Nephron (organoid): ENCODE results near the gene ARID1B.

ENCODE experiments used
- H3K27ac Mint-ChIP-seq, 3 experiments: 2 replicates each; pipeline ENCODE4 v1.8.0; 2020; ENCODE audit warnings: mixed read lengths in 3 of 3, mild to moderate bottlenecking in 2 of 3, moderate library complexity in 1 of 3
- H3K27me3 Mint-ChIP-seq: 2 replicates; pipeline ENCODE4 v1.8.0; 2021; ENCODE audit warnings: low read depth, mild to moderate bottlenecking, moderate library complexity, mixed read lengths
- H3K36me3 Mint-ChIP-seq: 2 replicates; pipeline ENCODE4 v1.8.0; 2020; ENCODE audit warnings: low read depth, mixed read lengths
- H3K4me1 Mint-ChIP-seq: 2 replicates; pipeline ENCODE4 v1.8.0; 2020; ENCODE audit warnings: mixed read lengths
- H3K4me3 Mint-ChIP-seq, 3 experiments: 2 replicates each; pipeline ENCODE4 v1.8.0; 2020; ENCODE audit warnings: mild to moderate bottlenecking in 3 of 3, mixed read lengths in 3 of 3, moderate library complexity in 2 of 3
- H3K9me3 Mint-ChIP-seq: 2 replicates; pipeline ENCODE4 v1.8.0; 2020; ENCODE audit warnings: mixed read lengths
- TF ChIP-seq, protein P1 (sequence below), 3 experiments: fragments of 200-600 bp; sonication (generic); IDR thresholded peaks; one replicate each; pipeline ENCODE4 v1.5.0; 2021; ENCODE audit warnings: antibody characterized with exemption in 3 of 3; ENCODE audit not compliant: unreplicated experiment in 3 of 3

ARID1B gene

GRCh38 chr6:157226761-157227160, 449.6 kb downstream of the ARID1B start:
- Mint-ChIP-seq H3K27me3 (peaks cover 44% of the 10 kb centered on the region), H3K36me3 (no peaks in the 10 kb centered on the region), H3K9me3 (no peaks in the 10 kb centered on the region), H3K4me3 (no peak overlapping the region), H3K27ac (peak overlapping the region; percentile 35 to 66 (median 37)), H3K4me1 (peaks cover 41% of the 10 kb centered on the region)
- TF ChIP-seq, protein P1, sequence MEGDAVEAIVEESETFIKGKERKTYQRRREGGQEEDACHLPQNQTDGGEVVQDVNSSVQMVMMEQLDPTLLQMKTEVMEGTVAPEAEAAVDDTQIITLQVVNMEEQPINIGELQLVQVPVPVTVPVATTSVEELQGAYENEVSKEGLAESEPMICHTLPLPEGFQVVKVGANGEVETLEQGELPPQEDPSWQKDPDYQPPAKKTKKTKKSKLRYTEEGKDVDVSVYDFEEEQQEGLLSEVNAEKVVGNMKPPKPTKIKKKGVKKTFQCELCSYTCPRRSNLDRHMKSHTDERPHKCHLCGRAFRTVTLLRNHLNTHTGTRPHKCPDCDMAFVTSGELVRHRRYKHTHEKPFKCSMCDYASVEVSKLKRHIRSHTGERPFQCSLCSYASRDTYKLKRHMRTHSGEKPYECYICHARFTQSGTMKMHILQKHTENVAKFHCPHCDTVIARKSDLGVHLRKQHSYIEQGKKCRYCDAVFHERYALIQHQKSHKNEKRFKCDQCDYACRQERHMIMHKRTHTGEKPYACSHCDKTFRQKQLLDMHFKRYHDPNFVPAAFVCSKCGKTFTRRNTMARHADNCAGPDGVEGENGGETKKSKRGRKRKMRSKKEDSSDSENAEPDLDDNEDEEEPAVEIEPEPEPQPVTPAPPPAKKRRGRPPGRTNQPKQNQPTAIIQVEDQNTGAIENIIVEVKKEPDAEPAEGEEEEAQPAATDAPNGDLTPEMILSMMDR (IDR thresholded peaks at IDR 0.05; ENCODE audit: unreplicated experiment in 3 of 3) = no peak

GRCh38 chr6:157227202-157228166, 450.3 kb downstream of the ARID1B start:
- Mint-ChIP-seq H3K36me3 (no peaks in the 10 kb centered on the region), H3K27me3 (peaks cover 51% of the 10 kb centered on the region), H3K9me3 (no peaks in the 10 kb centered on the region), H3K27ac (peak overlapping the region in 1 of 3 experiments; percentile 35), H3K4me1 (peaks cover 46% of the 10 kb centered on the region), H3K4me3 (no peak overlapping the region)
- TF ChIP-seq, protein P1 (IDR thresholded peaks at IDR 0.05; ENCODE audit: unreplicated experiment in 3 of 3) = peak in 2 of 3 experiments; percentile 6 to 8

DNA sequence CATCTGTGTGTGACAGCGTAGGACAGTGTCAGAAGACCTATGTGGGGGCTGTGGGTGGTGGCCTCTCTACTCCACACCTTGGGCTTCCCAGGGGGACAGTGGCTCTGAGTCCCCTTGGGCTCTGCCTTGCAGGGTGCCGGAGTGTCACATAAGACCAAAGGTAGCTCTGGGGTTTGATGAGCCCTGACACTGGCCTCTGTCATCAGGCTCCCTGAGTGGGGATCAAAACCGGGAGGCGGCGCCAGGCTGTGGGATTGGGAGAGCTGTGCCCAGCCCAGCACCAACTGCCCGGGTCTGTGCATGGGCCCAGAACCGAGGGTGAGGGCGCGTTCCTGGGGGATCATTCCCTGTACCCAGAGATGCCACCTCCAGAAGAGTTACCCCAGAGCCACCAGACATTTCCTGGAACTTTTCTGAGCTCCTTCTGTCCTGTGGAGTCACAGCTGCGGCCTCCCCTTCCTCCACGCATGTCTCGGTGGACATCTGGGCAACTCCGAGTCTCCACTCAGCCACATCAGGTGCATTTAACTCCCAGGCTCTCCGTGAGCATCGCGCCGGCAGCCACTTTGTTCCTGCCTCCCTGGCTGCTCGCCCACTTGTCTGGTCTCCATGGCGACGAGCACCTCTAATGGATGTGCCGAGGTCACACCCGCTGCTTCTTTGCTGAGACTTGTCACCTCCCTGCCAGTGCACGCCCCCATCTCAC, 451.4 kb downstream of the ARID1B start:
- H3K4me1 Mint-ChIP-seq = peaks cover 44% of the 10 kb centered on the region
- no peak overlapping the region for H3K4me3 Mint-ChIP-seq
- no peaks in the 10 kb centered on the region for H3K9me3 Mint-ChIP-seq
- peak overlapping the region in 1 of 3 experiments; percentile 10 for H3K27ac Mint-ChIP-seq
- H3K36me3 Mint-ChIP-seq = no peaks in the 10 kb centered on the region
- peaks cover 53% of the 10 kb centered on the region for H3K27me3 Mint-ChIP-seq
- TF ChIP-seq, protein P1 (IDR thresholded peaks at IDR 0.05; ENCODE audit: unreplicated experiment in 3 of 3) = no peak

DNA sequence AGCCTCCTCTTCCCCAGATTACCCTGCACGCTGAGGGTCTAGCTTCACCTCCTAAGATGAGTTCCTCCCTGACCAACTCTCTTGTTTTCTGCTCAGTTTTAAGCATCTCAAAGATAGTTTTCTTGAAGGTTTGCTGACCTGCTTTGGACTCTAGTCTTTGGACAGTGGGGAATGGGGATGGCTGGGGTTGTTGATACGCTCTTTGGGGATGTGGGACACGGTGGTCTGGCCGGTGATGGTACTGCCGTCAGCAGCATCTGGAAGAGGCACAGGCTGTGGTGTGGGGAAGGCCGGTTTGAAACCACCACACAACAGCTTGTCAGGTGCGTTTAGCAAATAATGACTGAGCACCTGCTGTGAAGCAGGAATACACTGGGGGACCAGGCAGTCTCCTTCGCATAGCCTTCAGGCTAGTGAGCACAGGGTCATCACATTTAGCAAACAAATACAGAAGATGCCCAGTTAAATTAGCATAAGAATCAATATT, 452.0 kb downstream of the ARID1B start:
- Mint-ChIP-seq H3K36me3 (no peaks in the 10 kb centered on the region), H3K27ac (peak overlapping the region in 1 of 3 experiments; percentile 10), H3K4me1 (peaks cover 38% of the 10 kb centered on the region), H3K9me3 (no peaks in the 10 kb centered on the region), H3K27me3 (peaks cover 54% of the 10 kb centered on the region), H3K4me3 (no peak overlapping the region)
- TF ChIP-seq, protein P1 (IDR thresholded peaks at IDR 0.05; ENCODE audit: unreplicated experiment in 3 of 3) = no peak

DNA sequence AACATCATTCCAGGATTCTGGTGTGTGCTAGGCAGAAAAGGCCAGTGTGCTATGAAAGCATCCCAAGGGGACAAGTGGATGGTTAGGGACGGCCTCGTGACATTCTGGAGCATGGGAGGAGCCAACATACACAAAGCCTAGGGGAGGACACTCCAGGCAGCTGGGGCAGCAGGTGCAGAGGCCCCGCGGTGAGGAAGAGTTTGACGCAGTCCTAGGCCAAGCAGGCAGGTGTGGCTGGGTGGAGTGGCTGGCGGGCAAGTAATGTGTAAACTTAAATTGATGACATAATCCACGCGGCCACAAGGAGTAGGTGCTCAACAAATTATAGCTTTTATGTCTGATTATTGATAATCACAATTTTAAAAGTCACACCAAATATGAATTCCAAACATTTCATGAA, 452.5 kb downstream of the ARID1B start:
- H3K4me3 Mint-ChIP-seq = peak overlapping the region in 2 of 3 experiments; percentile 29 to 47
- H3K9me3 Mint-ChIP-seq = no peaks in the 10 kb centered on the region
- H3K4me1 Mint-ChIP-seq = peaks cover 41% of the 10 kb centered on the region
- H3K27ac Mint-ChIP-seq = no peak overlapping the region
- no peaks in the 10 kb centered on the region for H3K36me3 Mint-ChIP-seq
- TF ChIP-seq, protein P1 (IDR thresholded peaks at IDR 0.05; ENCODE audit: unreplicated experiment in 3 of 3) = no peak
- H3K27me3 Mint-ChIP-seq = peaks cover 59% of the 10 kb centered on the region
